ENCODE results near the gene ATP5MC3. TPM values are rescaled to one million over a fixed set of nuclear protein-coding genes. Genes with fewer than 3 reads are reported as not detected.
A peak's percentile ranks its signal among the peaks of the same experiment; 100 is the strongest.

The ATP5MC3 gene
- total and polyA plus RNA-seq, 2 of the 13 experiments (the other 11 are each of a cell fraction or from before 2014, with no cell fraction given) = 676 to 1,007 TPM

DNA sequence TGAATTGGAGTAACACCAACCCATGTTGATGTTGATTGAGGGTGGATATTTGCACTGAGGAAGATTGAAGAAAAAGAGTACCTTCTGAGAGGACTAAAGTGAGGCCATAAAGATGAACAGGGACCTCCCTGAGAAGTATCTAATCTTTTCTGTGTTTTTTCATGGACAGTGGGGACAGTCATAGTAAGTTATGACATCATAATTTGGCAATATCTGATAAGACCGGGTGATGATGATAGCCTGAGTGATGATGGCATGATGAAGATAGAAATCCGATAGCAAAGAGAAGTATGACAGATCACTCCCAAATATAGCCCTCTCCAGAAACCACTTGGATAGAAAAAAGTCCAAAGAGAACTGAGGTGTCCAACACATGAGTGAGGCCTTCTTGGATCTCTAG, 2.2 kb upstream of the ATP5MC3 start:
- ATAC-seq (no peak), DNase-seq (ENCODE audit: low spot score) (no peak), FAIRE-seq (no peak)
- Histone ChIP-seq H3K4me1 (ENCODE audit: insufficient read depth, low read length) (peaks cover 29% of the 10 kb centered on the region), H3K4me3 (replicated peaks in 1 of 3; ENCODE audit: insufficient read depth in 1 of 3, low read depth in 2 of 3, low read length in 3 of 3) (no peak overlapping the region), H3K9me3 (ENCODE audit: low read length) (no peaks in the 10 kb centered on the region), H3K4me2 (ENCODE audit: low read depth, low read length) (no peak overlapping the region), H2AFZ (ENCODE audit: low read length) (no peak overlapping the region), H3K79me2 (ENCODE audit: insufficient read depth, low read length) (peaks cover 35% of the 10 kb centered on the region), H3K36me3 (replicated peaks in 1 of 2; ENCODE audit: control insufficient read depth in 1 of 2, insufficient read depth in 2 of 2, low read length in 2 of 2) (peaks cover 2 to 13% of the 10 kb centered on the region in 2 experiments; a peak in 4 of 5 replicates), H4K20me1 (ENCODE audit: insufficient read depth, low read length) (peaks cover 20% of the 10 kb centered on the region), H3K27ac (ENCODE audit: extremely low read length, insufficient read depth, low read length) (no peak overlapping the region), H3K27me3 (ENCODE audit: control insufficient read depth in 1 of 2, insufficient read depth in 2 of 2, low read length in 2 of 2) (no peaks in the 10 kb centered on the region; a peak in 2 of 5 replicates), H3K9ac (ENCODE audit: insufficient read depth, low read depth, low read length) (no peak overlapping the region)
- intact Hi-C loops (cut with micrococcal nuclease; ENCODE audit: unreplicated experiment) (no loop called here), in situ Hi-C loops (cut with HindIII; ENCODE audit: extremely low pct_ligation_motif_present, low pct_unique_long_range_greater_than_20kb) (loop anchor here (10.0 kb wide), 1 partner anchor 149 kb away; no protein-coding TSS in a partner anchor)
- ChIA-PET CTCF (ENCODE audit: low intra/inter-chr PET ratio, low total read pairs) (no interaction called here), POLR2A (no interaction called here)
- TF ChIP-seq ATF7 (IDR thresholded peaks at IDR 0.05) = peak; percentile 98
- no peak for TF ChIP-seq ATF7 (CRISPR knock-in tag; IDR thresholded peaks at IDR 0.05)
- TF ChIP-seq HIVEP1 (CRISPR knock-in tag; IDR thresholded peaks at IDR 0.05) = no peak
- peak; percentile 90 for TF ChIP-seq CREB1 (IDR thresholded peaks at IDR 0.05)
- TF ChIP-seq CREB1 (CRISPR knock-in tag; IDR thresholded peaks at IDR 0.05) = no peak
- no peak for TF ChIP-seq FOXK1 (CRISPR knock-in tag; IDR thresholded peaks at IDR 0.05; ENCODE audit: borderline replicate concordance, low read depth)
- no peak for TF ChIP-seq TOPORS (CRISPR knock-in tag; IDR thresholded peaks at IDR 0.05)
- TF ChIP-seq, protein P1, sequence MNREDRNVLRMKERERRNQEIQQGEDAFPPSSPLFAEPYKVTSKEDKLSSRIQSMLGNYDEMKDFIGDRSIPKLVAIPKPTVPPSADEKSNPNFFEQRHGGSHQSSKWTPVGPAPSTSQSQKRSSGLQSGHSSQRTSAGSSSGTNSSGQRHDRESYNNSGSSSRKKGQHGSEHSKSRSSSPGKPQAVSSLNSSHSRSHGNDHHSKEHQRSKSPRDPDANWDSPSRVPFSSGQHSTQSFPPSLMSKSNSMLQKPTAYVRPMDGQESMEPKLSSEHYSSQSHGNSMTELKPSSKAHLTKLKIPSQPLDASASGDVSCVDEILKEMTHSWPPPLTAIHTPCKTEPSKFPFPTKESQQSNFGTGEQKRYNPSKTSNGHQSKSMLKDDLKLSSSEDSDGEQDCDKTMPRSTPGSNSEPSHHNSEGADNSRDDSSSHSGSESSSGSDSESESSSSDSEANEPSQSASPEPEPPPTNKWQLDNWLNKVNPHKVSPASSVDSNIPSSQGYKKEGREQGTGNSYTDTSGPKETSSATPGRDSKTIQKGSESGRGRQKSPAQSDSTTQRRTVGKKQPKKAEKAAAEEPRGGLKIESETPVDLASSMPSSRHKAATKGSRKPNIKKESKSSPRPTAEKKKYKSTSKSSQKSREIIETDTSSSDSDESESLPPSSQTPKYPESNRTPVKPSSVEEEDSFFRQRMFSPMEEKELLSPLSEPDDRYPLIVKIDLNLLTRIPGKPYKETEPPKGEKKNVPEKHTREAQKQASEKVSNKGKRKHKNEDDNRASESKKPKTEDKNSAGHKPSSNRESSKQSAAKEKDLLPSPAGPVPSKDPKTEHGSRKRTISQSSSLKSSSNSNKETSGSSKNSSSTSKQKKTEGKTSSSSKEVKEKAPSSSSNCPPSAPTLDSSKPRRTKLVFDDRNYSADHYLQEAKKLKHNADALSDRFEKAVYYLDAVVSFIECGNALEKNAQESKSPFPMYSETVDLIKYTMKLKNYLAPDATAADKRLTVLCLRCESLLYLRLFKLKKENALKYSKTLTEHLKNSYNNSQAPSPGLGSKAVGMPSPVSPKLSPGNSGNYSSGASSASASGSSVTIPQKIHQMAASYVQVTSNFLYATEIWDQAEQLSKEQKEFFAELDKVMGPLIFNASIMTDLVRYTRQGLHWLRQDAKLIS (CRISPR knock-in tag; IDR thresholded peaks at IDR 0.05) = no peak
- 62% methylated on average over 2 of the region's 2 CpGs for WGBS (ENCODE audit: low lambda C conversion rate)
- no TSS peak for BruUV-seq (replicated peaks)
